DMS53 (cell line): Measurements from ENCODE around the gene TEX47.

Source experiments
- DNase-seq: peaks from one replicate; lab custom pipeline; 2025; lab: John Stamatoyannopoulos, UW

The TEX47 gene

DNA sequence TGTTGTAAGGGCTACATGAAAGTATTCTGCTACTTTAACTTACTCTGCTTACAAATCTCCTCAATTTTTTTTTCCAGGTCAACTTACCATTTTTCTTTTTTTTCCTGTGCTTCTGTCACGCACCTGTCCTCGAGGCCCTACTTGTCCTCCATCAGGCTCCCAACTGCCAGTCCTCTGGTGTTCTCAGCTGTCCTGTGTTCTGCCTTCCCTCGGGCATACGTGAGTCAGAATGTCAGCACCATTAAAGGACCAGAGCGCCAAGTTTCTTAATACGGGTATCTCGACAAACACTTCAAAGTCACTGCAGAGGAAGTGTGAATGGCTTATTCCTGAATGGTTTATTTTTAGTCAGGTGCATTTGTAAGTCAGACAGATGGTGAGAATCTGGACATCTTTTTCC, at the start of gene TEX47:
TEX47 (minus strand) TSS at position 185 of the 400 bp plus-strand sequence. CDS start 795 bp downstream, outside the sequence.
- peak; percentile 88 for DNase-seq

DNA sequence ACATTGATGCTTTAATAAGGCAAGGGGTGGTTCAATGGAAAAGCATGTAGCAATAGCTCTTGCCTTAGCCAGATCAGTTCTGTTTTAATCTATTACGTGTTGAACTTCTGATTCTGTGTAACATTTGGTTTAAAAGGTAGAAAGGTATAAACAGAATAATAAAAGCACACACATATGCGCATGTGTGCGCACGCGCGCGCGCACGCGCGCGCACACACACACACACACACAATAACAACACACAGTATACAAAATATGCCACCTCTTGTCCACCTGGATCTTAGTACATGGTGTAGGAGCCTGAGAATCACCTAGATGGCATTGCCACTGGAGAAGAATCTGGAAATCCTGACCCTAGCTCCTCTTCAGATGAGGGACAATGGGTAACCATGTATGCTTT, 49.6 kb upstream of the TEX47 start:
- DNase-seq: no peak

DNA sequence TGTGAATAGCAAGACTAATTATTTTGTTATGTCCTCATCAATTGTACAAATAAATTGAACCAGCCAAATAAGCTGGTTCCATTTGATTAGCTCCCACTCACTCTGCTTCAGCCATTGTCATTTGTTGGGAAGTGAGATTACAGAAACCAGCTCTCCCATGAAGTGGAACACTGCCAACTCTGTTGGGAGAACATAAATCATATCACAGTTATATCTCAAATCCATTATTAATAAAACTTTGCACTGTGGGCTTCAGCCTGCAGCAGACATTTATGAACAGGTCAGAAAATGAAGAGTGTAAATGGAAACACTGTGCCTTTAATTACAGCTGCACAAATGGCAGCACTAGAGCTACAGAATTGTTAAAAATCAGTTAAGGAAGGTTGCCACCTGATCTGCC, 46.7 kb upstream of the TEX47 start:
- DNase-seq: no peak

DNA sequence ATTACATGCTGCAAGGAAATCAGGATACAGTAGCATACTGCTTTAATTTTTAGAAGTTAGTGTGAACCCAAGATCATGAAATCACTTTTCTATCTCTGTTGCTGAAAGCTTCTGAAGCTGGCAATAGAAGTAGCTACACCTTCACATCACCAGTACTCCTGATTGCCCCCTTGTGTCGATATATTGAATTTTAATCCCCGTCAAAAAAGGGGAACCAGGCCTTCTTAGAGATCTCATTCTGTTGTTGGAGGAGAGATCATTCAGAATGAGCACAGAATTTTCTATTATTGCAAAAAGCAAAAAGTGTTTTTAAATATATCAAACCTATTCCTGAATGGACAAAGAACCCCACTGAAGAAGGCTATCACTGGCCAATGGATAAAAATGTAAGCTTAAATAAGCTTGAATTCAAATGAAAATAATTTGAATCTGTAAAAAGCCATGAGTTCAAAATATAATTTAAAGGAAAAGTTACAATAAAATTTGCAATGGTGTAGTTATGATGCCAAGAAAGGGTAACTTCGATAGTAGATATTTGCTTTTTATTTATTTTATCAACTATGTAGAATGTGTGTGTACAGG, 39.7 kb upstream of the TEX47 start:
- peak; percentile 78 for DNase-seq

DNA sequence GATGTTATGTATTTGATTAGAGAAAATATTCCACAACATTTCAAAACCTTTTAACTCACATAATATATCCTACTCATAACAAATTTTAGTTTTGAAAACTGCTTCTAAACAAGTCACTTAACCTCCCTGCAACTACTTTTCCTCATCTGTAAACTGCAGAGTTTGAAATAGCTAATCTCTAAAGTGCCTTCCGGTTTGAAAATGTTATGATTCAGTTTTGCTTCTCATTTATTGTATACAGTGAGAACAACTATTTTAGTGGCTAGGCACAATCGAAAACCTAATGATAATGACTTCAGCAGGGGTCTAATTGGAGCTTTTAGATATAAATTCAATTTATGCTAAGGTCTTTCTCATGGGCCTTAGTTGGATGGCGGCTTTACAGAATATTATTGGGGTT, 30.7 kb upstream of the TEX47 start:
- no peak for DNase-seq

DNA sequence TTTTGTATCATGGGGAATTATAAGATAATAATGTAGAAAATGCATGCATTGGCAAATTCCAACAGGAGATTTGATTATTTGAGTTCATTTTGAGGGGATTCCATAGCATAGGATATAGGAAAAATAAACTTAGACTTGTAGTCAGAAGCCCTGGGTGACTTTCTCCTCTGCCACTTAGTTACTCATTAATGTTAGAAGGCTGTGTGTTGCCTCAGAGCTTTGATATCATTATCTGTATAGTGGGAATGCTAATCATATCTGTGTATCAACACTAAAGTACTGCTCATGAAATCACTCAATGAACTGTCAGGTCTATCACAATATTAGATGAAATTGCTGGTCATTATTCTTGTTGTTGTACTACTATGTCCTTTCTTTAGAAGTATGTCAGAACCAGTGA, 23.0 kb upstream of the TEX47 start:
- no peak for DNase-seq

DNA sequence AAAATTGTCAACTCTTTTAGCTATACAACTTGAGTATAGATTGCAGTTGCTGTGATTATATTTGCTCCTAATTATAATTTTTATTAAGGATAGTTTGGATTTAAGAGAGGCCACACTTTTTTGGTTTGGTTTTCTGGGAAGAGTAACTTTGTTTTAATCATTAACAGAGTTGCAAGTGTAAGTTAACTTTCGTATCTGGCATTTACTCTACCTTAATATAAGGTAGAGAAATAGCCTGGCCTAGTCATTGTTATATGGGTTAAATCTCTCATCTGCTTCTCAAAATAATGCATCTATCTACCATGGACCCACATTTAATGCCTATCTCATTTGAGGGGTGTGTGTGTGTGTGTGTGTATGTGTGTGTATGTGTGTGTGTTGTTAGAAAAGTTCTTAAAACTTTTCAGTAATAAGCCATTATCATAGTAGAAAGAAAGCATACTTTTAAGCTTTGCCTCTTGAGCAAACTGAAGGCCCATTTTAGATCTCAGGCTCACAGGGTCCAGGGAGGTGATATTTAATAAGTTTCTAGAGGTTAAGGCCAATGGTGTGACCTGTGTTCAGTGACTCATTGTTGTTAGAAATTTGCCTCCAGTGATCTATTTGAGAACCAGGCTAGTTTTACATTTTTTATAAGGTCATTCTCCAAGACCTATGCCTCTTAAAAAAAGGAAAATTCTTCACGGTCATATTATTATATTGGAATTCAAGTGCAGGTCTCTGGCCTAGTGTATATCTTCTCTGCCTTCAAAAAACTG, 10.9 kb upstream of the TEX47 start:
- no peak for DNase-seq

DNA sequence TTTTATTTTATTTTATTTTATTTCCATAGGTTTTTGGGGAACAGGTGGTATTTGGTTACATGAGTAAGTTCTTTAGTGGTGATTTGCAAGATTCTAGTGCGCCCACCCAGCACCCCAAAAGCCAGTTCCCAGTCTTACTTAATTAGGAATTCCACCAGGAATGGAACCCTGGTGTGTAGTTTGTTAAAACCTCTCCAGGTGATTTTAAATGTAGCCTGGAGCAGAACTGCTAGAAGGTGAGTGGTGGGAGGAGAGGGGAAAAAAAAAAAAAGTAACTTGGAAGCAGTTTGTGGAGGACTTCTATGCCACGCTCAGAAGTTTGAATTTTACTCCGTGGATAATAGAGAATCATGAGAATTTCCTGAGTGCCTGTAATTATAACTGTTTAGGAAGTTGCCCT, 5.5 kb upstream of the TEX47 start:
- DNase-seq: no peak

DNA sequence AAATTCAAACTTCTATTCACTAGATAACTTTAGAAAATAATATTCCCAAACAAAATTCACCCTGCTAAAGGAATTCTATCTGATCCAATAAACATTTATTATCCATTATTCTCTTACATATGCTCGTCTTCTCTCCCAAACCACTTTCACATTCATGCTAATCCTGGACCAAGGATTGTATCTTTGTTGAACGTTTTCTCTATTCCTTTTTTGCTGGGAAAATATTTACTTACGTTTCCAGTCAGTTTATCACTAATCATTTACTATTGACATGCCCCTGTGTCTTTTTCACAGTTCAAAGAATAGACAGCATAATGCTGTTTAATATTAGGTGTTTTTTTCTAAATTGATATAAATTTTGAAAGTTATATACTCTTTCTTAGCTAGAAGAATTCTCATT, 3.2 kb downstream of the TEX47 start:
- no peak for DNase-seq

DNA sequence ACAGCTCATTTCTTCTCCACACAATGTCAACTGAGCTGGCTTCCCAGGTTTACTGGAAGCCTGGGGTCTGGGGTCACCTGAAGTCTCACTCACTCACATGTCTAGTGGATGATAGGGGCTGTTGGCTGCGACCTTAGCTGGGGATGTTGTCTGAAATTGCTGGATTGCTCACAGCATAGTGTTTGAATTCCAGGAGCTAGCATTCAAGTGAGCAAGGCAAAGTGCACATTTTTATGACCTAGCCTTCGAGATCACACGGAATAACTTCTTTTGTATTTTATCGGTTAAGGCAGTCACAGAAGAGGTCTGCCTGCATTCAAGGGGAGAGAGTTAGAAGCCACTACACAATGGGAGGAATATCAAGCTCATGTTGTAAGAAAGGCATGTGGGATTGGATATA, 3.6 kb downstream of the TEX47 start:
- no peak for DNase-seq

DNA sequence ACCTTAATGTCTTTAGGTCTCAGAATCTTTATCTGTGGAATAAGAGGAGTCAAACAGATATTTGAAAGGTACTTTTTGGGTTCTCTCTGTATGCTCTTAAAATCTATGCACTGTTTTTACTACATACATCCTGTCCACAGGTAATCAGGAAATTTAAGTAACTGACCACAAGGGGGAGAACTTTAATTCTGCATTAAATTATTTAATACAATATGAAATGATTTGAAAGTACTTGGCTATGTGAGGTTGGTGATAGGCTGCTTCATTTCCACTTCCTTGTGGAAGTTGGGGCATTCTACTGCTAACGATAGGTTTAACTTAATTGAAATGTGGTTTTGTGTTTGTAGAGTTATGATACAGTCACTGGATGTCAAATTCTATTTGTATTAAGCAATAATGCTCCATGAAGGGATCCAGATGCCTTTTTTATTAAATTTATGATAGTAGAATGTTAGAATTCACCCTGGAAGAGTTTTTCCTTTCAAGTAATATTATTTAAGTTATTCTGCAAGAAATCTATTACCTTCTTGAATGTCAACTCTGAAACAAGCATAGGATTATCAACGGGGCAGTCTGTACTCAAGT, 6.0 kb downstream of the TEX47 start:
- DNase-seq: peak; percentile 77

DNA sequence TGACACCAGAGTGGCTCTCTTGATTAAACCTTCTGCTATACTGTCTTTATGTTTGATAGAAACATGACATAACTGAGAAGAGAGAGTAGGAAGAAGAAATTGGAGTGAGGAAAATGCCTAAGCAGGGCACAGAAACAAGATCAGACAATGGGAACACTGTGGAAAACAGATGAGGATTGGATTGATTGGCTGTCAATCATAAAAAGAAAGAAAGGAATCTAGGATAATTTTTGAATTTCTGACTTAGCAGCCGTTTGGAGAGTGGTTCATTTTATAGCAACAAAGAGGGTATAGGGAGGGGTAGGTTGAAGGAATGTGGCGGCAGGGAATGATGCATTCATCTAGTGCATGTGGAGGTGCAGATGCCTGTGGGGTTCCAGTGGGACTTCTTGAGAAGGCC, 7.8 kb downstream of the TEX47 start:
- DNase-seq: no peak

DNA sequence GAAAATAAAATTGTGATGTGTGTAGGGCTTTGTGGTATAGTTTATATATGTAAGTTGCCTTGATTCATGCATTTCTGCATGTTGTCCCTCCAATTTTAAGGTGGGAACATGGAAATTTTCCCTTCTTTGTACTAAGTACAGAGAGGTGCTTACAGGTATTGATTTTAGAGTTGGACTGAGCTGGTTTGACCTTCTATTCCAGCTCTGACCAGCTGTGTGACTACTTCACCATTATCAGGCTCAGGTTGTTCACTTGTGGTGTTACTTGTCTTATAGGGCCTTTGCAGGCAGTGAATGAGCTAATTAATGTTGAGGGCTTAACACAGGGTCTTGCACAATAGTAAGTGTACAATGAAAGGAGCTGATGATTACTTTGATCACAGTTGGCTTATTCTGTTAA, 19.7 kb downstream of the TEX47 start:
- DNase-seq: peak; percentile 37

DNA sequence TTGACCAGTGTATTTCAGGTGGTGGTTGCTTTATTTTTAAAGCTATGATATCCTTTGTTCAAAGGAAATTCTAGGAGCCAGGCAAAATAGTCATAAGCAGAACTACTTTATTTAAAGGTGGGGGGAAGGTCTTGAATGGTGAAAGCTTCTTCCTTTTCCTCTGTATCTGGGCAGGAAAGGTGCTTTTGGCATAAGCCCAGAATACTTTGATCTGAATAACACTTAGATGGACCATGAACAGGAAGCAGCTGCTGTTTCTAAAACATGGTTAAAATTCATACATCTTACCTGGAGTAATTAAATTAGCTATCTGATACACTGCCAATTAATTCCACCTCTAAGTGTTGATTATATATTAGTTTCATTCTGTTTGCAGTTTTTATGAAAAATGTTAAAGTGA, 22.8 kb downstream of the TEX47 start:
- peak; percentile 64 for DNase-seq

DNA sequence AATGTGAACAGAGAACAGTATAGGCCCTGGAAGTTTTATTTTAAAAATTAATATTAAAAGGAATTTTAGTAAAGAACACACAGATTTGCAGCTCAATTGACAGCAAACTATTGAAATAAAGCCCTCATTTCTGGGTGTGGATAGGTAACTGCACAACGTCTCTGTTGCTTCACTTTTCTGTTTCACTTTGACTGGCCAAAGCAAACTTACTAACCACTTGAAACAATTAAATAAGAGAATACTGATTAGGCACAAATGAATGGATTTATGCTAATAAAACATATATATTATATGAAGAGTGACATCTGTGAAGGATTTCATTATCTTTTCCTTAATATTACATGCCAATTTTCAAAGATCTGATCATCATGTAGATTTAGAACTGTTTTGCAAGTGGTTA, 24.1 kb downstream of the TEX47 start:
- no peak for DNase-seq

DNA sequence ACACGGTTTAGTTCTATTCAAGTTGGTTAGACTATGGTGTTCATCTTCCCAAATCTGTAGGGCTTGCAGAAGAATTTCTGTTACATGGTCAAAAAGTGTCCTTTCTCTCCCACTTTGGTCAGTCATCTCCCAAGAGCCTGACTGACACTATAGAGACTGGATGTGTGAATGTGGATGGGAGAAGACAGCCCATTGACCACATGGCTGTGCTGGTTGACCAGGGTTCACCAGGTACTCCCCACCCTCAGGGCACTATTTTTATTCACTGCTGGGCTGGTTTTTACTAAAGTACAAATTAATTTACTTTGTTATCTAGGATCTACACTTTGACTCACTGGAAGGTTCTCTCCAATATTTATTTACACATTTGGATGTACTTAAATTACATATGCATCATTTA, 33.8 kb downstream of the TEX47 start:
- DNase-seq: peak; percentile 5

DNA sequence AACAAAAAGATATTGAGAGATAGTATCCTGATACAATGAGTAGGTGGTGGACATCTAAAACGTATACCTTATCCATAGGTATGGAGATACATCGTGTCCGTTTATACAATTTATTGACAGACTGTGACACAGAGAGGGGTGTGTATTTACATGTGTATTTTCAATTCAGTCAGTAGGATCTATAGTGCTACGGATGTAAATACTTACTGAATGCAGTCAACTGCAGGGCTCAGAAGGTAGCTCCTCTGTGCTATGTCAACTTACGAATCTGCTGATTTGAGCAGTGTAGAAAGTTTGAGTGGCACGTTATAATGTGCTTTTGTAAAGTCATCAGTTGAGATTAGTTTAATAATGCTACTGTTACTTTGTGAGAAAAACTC, 35.4 kb downstream of the TEX47 start:
- peak; percentile 72 for DNase-seq

DNA sequence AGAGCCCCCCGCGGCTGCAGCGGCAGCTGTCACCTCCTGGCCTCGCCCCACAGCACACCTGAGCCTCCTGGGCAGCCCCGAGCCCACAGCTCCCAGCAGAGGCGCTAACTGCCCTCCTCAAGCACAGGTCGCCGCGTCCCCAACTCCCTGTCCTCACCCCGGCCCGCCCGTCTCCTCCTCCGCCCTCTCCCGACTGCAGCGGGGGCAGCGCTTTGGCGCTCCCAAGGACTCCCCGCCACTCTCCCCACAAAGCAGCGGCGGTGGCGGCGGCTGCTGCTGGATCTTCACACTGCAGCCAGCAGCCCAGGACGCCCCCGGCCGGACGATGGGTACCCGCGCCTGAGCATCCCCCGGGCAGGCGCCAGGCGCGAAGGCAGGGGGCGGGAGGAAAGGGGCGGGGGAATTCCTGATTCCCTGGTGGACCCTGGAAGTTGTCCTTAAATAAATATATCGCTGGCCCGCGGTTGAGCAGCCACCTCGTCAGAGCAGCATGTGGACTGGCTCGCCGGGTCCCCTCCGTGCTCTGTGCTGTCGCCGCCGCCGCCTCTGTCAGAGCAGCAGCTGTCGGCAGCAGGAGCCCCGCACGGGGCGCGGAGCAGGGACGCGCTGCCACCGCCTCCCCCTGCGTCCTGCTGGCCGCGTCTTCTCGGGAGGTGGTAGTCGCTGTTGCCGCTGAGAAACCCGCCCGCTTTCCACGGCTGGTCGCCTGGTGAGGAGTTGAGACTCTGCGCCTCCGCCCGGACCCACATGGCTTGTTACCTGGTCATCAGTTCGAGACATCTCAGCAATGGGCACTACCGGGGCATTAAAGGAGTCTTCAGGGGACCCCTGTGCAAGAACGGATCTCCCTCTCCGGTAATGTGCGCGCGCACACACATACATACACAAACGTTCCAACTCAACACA, 36.1 kb downstream of the TEX47 start, which contains the start of gene ZNF804B:
ZNF804B (plus strand) TSS at position 471 of the 906 bp plus-strand sequence; CDS start at position 748, 277 bp downstream.
- peak; percentile 83 for DNase-seq

DNA sequence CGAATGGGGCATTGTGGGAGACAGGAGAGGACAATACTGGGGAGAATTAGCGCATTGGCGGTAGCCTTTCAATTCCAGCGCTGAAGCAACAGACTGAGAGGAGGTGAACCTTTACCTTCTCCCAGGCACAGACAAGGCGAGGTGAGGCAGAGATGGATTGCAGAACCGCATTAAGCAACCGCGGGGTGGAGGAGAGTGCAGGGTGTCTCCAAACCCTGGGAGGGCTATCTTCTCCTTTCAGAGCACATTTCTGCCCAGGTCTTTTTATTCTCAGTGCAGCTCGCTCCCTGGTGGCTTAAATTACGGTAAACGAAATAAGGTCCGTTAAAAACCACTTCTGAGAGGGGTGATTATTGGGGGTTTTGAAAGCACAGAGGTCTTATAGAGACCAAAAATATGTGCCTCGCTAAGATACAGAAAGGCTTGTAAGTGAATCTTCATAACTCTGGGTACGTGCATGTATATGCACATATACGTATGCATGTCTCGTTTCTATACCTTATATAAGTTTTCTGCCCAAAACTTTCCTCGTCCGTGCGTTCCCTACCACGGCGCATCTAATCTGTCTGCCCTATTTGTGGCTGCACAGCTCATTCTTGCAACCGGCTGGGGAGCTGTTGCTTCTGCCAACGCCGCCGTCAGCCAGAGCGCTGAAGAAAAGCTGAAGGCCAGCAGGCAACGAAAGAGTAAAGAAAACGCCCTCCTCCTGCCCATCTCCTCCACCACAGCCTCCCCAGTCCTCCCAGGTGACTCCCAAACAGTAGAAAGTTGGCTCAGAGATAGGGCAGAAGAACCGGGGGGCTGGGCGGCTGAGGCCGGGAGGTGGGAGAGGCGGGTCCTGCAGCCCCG, 36.9 kb downstream of the TEX47 start:
- DNase-seq: peak; percentile 82

DNA sequence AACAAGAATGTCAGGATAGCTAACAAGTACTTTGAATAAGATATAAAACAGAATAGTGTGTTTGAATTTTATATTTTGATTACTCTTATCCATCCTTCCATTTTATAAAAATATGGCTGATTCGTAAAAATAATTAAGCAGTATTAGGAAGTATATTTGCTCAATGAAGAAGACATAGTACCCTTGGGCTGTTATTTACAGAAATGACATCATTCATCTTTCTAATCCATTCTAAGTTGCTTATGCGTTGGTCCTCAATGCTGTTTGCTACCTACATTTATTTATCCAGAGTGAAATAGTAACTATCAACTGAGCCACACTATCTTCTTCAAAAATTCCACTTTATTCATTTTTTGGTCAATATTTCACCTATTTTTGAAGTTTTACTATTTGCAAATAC, 38.2 kb downstream of the TEX47 start:
- peak; percentile 58 for DNase-seq

DNA sequence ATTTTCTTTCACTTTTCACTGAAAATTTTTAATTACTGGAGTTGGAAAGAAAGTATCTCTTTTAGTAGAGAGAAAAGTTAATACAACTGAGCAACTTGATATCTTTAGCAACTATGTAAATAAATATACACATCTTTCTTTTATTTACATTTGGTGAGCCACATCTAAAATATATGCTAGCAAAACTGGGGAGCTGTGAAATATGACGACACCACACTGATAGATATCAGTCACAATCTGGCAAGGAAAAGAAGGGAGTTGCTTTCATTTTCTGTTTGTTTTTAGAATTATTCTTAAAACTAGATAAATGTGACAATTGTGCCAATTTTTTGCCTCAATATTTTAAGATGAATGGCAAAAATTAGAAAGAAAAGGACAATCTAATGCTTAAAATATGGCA, 38.7 kb downstream of the TEX47 start:
- no peak for DNase-seq
